Retinal pigment epithelial cell (primary cell): Measurements from ENCODE around the gene DCBLD1.

ENCODE experiments used
- DNase-seq: peaks from one replicate; pipeline ENCODE4 v3.0.0-alpha.2; 2010; ENCODE audit warnings: low read depth
- H3K4me3 ChIP-seq: 2 replicates; pipeline ENCODE4 v1.5.1; 2011; ENCODE audit warnings: mild to moderate bottlenecking, low read length, control low read depth, moderate library complexity
- TF ChIP-seq, protein P1 (sequence below): conservative IDR thresholded peaks from 2 replicates; pipeline ENCODE4 v1.5.1; 2011; ENCODE audit warnings: low read depth, low read length, control low read depth, inconsistent platforms

Gene DCBLD1

DNA sequence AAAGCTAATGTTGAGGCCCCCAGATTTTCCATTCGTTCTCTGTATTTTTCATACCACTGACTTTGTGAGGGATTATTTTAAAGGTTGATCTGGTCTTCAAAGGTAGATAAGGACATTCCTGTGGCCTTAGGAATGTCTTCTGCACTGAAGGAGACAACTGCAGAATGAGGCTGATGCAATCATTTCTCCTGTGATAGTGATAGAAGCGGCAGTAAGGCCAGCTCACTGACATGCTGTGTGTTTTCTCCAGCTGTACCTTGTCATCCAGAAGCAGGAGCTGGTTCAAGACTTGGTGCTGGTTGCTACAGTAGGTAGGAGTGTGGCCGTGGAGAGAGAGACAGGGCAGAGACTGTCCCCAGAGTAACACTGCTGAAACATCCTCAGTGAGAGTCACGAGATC is 53.8 kb downstream of the DCBLD1 start:
- TF ChIP-seq, protein P1, sequence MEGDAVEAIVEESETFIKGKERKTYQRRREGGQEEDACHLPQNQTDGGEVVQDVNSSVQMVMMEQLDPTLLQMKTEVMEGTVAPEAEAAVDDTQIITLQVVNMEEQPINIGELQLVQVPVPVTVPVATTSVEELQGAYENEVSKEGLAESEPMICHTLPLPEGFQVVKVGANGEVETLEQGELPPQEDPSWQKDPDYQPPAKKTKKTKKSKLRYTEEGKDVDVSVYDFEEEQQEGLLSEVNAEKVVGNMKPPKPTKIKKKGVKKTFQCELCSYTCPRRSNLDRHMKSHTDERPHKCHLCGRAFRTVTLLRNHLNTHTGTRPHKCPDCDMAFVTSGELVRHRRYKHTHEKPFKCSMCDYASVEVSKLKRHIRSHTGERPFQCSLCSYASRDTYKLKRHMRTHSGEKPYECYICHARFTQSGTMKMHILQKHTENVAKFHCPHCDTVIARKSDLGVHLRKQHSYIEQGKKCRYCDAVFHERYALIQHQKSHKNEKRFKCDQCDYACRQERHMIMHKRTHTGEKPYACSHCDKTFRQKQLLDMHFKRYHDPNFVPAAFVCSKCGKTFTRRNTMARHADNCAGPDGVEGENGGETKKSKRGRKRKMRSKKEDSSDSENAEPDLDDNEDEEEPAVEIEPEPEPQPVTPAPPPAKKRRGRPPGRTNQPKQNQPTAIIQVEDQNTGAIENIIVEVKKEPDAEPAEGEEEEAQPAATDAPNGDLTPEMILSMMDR, result no peak
- no peak overlapping the region for H3K4me3 ChIP-seq
- no peak for DNase-seq

DNA sequence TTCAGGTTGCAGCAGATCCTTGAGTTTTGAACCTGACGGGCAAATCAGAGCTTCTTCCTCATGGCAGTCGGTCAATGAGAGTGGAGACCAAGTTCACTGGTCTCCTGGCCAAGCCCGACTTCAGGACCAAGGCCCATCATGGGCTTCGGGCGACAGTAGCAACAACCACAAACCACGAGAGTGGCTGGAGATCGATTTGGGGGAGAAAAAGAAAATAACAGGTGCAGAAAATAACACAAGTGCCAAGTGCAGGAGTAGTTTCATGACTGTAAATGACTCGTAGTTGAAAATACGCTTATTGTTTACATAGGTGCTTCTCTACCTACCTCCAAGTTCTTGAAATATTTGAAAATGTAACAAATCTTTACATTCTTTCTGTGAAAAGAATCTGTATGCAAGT is 56.1 kb downstream of the DCBLD1 start:
- TF ChIP-seq, protein P1, result no peak

DNA sequence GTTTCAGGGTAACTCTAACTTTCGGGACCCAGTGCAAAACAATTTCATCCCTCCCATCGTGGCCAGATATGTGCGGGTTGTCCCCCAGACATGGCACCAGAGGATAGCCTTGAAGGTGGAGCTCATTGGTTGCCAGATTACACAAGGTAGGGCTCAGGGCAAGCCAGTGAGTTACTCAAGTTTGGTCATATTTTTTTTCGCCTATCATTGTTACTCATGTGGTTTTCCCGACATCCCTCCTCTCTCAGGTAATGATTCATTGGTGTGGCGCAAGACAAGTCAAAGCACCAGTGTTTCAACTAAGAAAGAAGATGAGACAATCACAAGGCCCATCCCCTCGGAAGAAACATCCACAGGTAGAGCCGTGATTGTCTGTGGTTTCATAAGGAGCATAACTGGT is 58.2 kb downstream of the DCBLD1 start:
- TF ChIP-seq, protein P1, result no peak

More for the DNA sequence above, 56.1 kb downstream of the DCBLD1 start:
- DNase-seq, result no peak
- H3K4me3 ChIP-seq, result no peak overlapping the region

DNA sequence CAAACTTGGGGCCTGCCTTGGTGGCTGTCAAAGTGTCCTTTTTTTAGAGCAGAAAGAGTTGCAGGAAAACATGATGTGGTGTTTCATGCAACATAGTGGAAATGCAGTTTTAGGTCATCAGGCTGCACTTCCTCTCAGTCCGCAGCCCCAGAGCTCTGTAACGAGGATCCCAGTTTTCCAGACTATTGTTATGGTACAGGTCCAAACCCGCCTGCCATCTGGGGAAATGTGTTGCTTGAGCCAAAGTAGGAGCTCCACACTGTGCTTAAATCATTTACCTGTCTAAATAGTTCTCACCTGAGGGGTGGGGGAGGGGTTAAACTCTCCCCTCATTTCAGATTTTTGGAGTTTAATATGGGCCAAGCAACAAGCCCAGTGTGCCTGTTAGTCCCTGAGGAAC is 60.0 kb downstream of the DCBLD1 start:
- no peak overlapping the region for H3K4me3 ChIP-seq
- TF ChIP-seq, protein P1, result no peak
- no peak for DNase-seq

More for the DNA sequence above, 58.2 kb downstream of the DCBLD1 start:
- H3K4me3 ChIP-seq, result no peak overlapping the region
- no peak for DNase-seq

DNA sequence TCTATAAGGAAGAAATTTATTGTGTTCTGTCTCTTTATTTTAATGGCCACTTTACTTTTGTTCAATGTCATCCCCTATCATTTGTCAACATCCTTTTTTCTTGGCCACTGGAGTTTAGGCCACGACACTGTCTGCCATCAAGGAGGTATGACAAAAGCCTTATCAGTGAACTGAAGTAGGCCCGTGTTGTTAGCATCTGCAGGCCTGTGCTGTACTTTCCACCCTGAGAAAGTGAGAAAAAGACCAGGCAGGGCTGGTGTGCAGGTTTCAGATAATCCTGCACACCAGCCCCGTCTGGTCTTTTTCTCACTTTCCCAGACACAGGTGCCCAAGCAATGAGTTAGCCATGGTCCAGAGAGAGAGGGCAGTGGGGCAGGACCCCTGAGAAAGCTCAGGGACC is 62.2 kb downstream of the DCBLD1 start:
- DNase-seq, result no peak
- TF ChIP-seq, protein P1, result no peak
- H3K4me3 ChIP-seq, result no peak overlapping the region

DNA sequence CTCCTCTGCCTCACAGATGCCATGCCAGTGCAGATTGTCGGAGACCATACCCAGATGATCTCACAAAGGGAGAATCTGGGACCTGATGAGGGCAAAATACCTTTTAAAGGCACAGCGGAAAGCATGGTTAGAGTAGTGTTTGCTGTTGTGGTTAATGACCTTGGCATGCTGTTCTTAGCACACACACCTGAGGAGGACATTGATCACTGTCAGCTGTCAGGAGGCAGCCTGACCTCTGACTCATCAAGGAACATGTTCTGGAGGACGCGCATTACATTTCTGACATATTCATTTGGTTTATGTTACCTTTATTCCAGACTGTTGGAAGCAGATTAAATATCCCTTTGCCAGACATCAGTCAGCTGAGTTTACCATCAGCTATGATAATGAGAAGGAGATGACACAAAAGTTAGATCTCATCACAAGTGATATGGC is 62.7 kb downstream of the DCBLD1 start:
- DNase-seq, result no peak
- TF ChIP-seq, protein P1, result no peak
- no peak overlapping the region for H3K4me3 ChIP-seq

DNA sequence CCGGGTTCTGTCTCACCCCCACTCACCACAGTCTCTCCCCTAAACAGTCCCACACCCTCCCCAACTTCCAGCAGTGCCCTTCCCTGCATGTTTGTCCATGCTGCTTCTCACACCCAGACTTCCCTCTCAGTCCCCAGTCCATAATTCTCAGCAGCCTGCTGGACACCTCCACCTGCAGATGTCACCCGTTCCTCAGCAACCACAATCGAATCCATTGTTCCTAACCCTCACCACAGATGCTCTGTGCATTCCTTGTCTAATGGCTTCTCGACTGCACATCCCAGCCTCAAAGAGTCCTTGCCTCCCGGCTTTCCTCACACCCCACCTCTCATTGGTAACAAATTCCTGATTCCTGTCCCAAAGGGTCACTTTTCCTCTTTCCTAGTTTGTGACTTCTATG is 64.2 kb downstream of the DCBLD1 start:
- no peak overlapping the region for H3K4me3 ChIP-seq
- DNase-seq, result no peak
- TF ChIP-seq, protein P1, result no peak
